ENCODE results near the gene SIGLEC12. TPM values are rescaled to one million over a fixed set of nuclear protein-coding genes. Genes with fewer than 3 reads are reported as not detected.

The SIGLEC12 gene
- total RNA-seq, 1 donor from 2014 or later: not detected

DNA sequence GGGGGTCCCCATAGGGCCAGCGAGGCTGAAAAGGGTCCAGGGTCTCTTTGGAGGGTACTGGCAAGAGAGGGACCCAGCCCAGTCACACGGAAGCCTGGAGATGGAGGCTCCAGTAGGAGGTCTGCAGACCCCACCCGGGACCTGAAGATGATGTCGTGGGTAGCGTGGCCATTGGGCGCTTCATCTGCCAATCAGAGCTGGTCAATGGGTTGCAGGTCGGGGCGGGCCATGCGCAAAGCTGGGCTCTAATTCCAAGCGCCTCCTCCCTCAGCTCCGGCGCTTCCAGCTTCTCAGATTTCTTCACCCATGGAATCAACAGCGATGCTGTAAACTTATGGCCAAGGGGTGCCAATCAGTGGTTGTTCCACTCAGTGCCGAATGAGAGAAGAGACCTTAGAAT is 10.9 kb downstream of the SIGLEC12 start:
- ATAC-seq: no peak
- intact Hi-C loops (cut with DNase I): no loop called here

DNA sequence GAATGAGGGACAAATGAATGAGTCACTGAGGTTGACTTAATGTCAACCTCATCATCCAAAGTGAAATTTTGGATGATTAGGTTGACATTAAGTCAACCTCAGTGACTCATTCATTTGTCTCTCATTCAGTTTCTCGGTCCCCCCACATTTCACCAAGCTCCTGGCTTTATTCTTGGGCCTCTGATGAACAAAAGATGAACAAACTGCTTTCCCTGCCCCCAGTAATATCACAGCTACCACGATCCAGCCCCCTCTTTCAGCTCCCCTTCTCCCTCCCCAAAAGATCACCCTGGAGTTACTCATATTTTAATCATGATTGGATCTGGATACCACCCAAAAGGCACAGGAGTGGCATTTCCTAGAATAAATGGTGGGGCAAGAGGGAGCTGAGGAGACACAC is 12.5 kb downstream of the SIGLEC12 start:
- ATAC-seq (no peak), DNase-seq (ENCODE audit: low spot score) (no peak)
- intact Hi-C loops (cut with DNase I): no loop called here

More for the DNA sequence above, 10.9 kb downstream of the SIGLEC12 start:
- DNase-seq (ENCODE audit: low spot score): no peak

GRCh38 chr19:51488491-51488890 is 13.1 kb downstream of the SIGLEC12 start:
- intact Hi-C loops (cut with DNase I): no loop called here

GRCh38 chr19:51485960-51486660 is 15.5 kb downstream of the SIGLEC12 start:
- intact Hi-C loops (cut with DNase I): no loop called here
- DNase-seq (ENCODE audit: low spot score) (no peak), ATAC-seq (no peak)

More at GRCh38 chr19:51488491-51488890, 13.1 kb downstream of the SIGLEC12 start:
- ATAC-seq: no peak
- DNase-seq (ENCODE audit: low spot score): no peak

DNA sequence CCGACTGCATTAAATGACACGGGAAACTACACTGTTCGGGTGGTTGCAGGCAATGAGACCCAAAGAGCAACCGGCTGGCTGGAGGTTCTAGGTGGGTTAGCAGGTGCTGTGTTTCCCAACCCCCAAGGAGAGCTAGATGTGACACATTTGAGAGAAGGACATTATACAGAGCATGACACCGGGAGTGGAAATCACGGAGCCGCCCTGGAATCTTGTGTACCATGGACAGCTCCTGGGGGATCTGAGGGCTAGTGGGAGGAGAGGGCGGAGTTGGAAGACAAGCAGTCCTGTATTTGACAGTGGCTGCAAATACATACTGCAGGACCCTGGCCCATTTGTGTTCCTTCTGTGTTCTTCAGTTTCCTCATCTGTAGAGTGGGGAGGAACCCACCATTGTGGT is 21.0 kb downstream of the SIGLEC12 start:
- DNase-seq (ENCODE audit: low spot score) (no peak), ATAC-seq (no peak)
- intact Hi-C loops (cut with DNase I): no loop called here

- DNase-seq (ENCODE audit: low spot score) (no peak), ATAC-seq (no peak)
- intact Hi-C loops (cut with DNase I): no loop called here
Measured at GRCh38 chr19:51479531-51480331, 21.9 kb downstream of the SIGLEC12 start.

- ATAC-seq: no peak
- DNase-seq (ENCODE audit: low spot score): no peak
- intact Hi-C loops (cut with DNase I): no loop called here
Measured at GRCh38 chr19:51478381-51479234, 23.0 kb downstream of the SIGLEC12 start, which contains the start of gene CEACAM18. CEACAM18 (plus strand) TSS chr19:51478539.

DNA sequence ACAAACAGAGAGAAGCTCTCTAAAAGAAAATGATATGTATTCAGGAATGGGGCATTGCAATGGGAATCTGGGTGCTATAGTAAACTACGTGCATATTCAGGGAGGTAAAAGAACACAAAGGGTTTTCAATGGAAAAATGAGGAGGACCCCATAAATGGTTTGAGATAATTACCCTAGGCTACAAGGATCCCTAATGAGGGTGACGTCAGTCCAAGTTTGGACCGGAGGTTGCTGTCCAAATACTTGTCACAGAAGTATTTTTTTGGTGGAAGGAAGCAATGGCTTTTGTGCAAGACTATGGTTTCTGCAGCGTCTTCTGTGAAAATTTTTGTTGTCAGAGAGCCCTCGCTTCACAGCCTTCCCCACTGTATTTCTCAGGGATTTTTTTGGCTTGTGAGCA is 24.3 kb downstream of the SIGLEC12 start:
- no peak for ATAC-seq
- intact Hi-C loops (cut with DNase I): no loop called here
- no peak for DNase-seq (ENCODE audit: low spot score)

- intact Hi-C loops (cut with DNase I): no loop called here
- no peak for ATAC-seq
- no peak for DNase-seq (ENCODE audit: low spot score)
Measured at GRCh38 chr19:51476164-51476563, 25.4 kb downstream of the SIGLEC12 start.

DNA sequence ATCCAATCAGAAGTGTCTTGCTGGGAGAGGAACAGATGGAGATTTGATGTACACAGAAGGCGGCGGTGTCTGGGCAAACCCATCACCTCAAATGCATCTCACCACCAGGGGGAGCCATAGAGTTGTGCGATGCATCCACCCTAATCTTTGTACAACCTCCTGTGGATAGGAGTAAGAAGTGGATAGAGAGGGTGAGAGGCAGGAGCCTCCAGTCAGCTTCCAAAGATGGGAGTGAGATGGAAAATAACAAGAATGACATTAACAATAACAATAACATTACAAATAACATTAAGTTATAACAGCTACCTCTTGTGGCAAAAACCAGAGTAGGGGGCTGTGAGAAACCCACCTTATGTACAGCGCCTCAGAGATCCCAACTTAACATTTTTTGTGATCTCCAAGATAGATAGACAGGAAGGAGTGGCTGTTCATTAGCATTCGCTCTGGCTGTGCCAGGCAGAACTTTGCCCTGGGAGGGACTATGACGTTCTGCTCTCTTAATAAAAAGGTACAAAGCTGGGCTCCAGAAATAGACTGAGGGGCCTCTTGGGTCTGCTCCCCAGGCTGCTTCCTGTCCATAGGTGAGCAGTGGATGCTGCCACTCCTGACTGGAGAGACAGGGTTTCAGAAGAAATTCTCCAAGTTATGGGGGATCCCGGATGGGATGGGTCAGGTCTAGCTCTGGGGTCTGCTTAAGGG is 28.4 kb downstream of the SIGLEC12 start:
- ATAC-seq (peak; percentile 79), DNase-seq (ENCODE audit: low spot score) (peak; percentile 90)
- intact Hi-C loops (cut with DNase I): no loop called here

DNA sequence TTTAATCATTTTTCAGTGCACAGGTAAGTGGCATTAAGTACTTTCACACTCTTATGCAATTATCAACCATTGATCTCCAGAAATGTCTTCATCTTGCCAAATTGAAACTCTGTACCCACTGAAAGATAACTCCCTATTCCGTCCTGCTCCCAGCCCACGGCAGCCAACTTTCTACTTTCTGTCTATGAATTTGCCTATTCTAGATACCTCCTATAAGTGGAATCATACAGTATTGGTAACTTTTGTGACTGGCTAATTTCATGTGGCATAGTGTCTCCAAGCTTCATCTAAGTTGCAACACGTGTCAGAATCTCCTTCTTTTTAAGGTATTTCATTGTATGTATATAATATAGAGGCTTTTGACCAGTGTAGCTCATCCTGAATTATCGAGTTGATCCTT is 29.0 kb downstream of the SIGLEC12 start:
- DNase-seq (ENCODE audit: low spot score): no peak
- intact Hi-C loops (cut with DNase I): no loop called here

DNA sequence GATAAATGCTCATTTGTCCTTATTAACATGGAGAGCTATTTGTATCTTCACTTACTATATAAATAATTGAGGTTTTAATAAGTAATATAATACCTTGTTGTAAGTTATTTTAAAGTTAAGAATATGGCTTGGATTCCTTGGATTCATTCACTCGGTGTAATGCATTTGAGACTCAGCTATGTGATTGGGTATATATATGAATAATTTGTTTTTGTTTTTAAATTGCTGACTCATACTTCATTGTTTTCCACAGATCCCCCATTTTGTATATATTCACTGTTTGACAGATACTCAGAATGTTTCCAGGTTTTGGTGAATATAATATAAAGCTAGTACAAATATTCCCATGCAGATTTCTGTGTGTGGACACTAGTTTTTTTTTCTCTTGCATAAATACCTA is 30.1 kb downstream of the SIGLEC12 start:
- no peak for DNase-seq (ENCODE audit: low spot score)
- no peak for ATAC-seq
- intact Hi-C loops (cut with DNase I): no loop called here

More for the DNA sequence above, 29.0 kb downstream of the SIGLEC12 start:
- ATAC-seq: no peak

DNA sequence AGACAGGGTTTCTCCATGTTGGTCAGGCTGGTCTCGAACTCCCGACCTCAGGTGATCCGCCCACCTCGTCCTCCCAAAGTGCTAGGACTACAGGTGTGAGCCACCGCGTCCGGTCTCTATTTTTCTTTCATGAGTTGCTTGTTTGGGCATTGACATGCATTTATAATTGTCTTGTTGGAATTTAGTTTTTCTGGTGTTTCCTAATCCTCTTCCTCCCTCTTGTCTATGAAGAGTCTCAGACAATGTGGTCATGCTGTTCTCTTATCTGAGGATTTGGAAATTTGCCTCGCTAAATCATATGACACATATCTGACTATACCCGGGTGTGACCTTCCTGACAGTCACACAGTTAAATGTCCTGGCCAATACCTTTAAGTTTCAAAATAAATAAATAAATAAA is 30.6 kb downstream of the SIGLEC12 start:
- ATAC-seq: no peak
- DNase-seq (ENCODE audit: low spot score): no peak
- intact Hi-C loops (cut with DNase I): no loop called here

GRCh38 chr19:51469629-51470028 is 32.0 kb downstream of the SIGLEC12 start:
- intact Hi-C loops (cut with DNase I): no loop called here
- ATAC-seq (no peak), DNase-seq (ENCODE audit: low spot score) (no peak)

GRCh38 chr19:51469162-51469561 is 32.4 kb downstream of the SIGLEC12 start:
- ATAC-seq (no peak), DNase-seq (ENCODE audit: low spot score) (no peak)
- intact Hi-C loops (cut with DNase I): no loop called here

DNA sequence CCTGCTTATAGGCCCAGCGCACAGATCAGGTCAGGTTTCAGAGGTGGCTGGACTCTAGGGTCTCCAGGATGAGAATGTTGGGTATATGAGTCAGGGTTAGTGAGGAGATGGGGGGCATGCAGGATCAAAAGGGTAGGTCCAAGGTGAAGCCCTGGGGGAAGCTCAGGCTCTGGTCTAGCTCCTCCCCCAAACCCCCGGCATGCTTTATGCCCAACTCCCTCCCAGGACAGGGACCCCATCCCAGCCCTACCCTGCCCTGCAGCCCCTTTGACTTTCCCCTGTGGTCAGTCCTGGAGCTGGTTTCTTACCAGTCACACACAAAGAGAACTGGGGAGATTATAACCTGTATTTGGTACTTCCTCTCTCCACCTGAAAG is 33.1 kb downstream of the SIGLEC12 start:
- no peak for DNase-seq (ENCODE audit: low spot score)
- ATAC-seq: no peak
- intact Hi-C loops (cut with DNase I): no loop called here

GRCh38 chr19:51467864-51468544 is 33.6 kb downstream of the SIGLEC12 start:
- intact Hi-C loops (cut with DNase I): no loop called here

DNA sequence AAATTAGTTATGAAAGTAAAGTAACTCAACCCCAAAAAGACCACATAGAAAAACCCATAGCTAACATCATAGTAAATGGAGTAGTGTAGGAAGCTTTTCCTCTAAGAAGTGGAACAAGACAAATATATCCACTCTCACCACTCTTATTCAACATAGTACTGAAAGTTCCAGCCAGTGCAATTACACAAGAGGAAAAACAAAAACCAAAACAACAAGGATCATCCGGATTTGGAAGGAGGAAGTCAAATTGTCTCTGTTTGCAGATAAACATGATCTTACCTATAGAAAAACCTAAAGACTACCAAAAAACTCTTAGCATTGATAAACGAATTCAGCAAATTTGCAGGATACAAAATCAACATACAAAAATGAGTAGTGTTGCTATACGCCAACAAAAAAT is 34.9 kb downstream of the SIGLEC12 start:
- intact Hi-C loops (cut with DNase I): no loop called here
- no peak for ATAC-seq
- no peak for DNase-seq (ENCODE audit: low spot score)

More at GRCh38 chr19:51467864-51468544, 33.6 kb downstream of the SIGLEC12 start:
- no peak for DNase-seq (ENCODE audit: low spot score)
- ATAC-seq: no peak

Measured in sciatic nerve (tissue), 2 donors.